Psoas muscle (tissue), 8 donors: Measurements from ENCODE around the gene LTBP1. TPM values are rescaled to one million over a fixed set of nuclear protein-coding genes. Genes with fewer than 3 reads are reported as not detected.

ENCODE experiments used
- ATAC-seq, 4 donors: fragments of 200-7000 bp; cut with Tn5 transposase; one replicate each; pipeline ENCODE4 v1.9.1; 2020; ENCODE audit warnings: moderate library complexity in 3 of 4, mild to moderate bottlenecking in 2 of 4
- DNase-seq, 2 donors: peaks; one replicate each; pipeline ENCODE4 v3.0.0-alpha.2; 2020
- H3K27ac ChIP-seq: fragments of 200-600 bp; one replicate; pipeline ENCODE4 v1.8.0; 2022
- H3K27me3 ChIP-seq, 3 donors: fragments of 200-600 bp in 1 of 3; one replicate each; pipeline versions ENCODE4 v1.6.1 to v1.8.0; 2013 to 2022; ENCODE audit warnings: low read length in 2 of 3, mild to moderate bottlenecking in 2 of 3, moderate library complexity in 1 of 3; ENCODE audit not compliant: insufficient read depth in 3 of 3
- H3K36me3 ChIP-seq, 2 donors: fragments of 200-600 bp in 1 of 2; one replicate each; pipeline versions ENCODE4 v1.6.1 to v1.8.0; 2013 to 2022; ENCODE audit warnings: low read depth in 1 of 2, mild to moderate bottlenecking in 1 of 2, moderate library complexity in 1 of 2; ENCODE audit not compliant: insufficient read depth in 1 of 2
- H3K4me1 ChIP-seq: fragments of 200-600 bp; one replicate; pipeline ENCODE4 v1.8.0; 2022
- H3K4me3 ChIP-seq: fragments of 200-600 bp; one replicate; pipeline ENCODE4 v1.8.0; 2022; ENCODE audit warnings: mild to moderate bottlenecking
- H3K9me3 ChIP-seq: fragments of 200-600 bp; one replicate; pipeline ENCODE4 v1.8.0; 2022
- WGBS, 3 donors: extraction: QIAGEN DNeasy Blood & Tissue Kit; methylation state at CpG; one replicate each; pipeline versions ENCODE4 v1.1.6 to v1.1.7; 2013; 5-methylcytosine and 5-hydroxymethylcytosine counted together
- intact Hi-C, 2 donors: fragments of 100-400 bp; cut with DNase I; formaldehyde crosslinking; loops; one replicate each; pipeline versions ENCODE4 v1.11.0 to v1.14.2; 2022
- polyA plus RNA-seq, 3 donors: library from polyadenylated mRNA; stranded (reverse); fragments of 200-250 nt; gene quantifications; one replicate each; pipeline ENCODE4 v1.2.3, GENCODE V29; 2013
- total RNA-seq, 4 donors: library from RNA; stranded (reverse); fragmentation: NEBNext Ultra II Directional in 2 of 4; extraction: Animal tissue kit (Norgen Biotek cat#: 25700) in 2 of 4; gene quantifications; one replicate each; pipeline versions ENCODE4 v1.2.1 to v1.2.4, GENCODE V29; 2021 to 2023
- TF ChIP-seq, protein P1 (sequence below): fragments of 200-600 bp; IDR thresholded peaks from one replicate; pipeline ENCODE4 v1.8.0; 2022; ENCODE audit warnings: antibody characterized with exemption
- donor health status: healthy with polysubstance abuse.
- donor health status: DM: no; HTN: no; CAD: no; lungs with moderate emphysema.
- donor health status: Bipolar disorder and iron deficiency.
- donor health status: healthy.
- donor health status: DM: yes; HTN: yes; CAD: no.
- donor health status: DM: no; HTN: no; CAD: no.
- donor health status: DM: no; HTN: no; CAD: no.
- donor health status: DM: yes; HTN: yes; CAD: no.

Gene LTBP1
- total and polyA plus RNA-seq, 7 donors, result 5.9 to 26.8 (median 9.5) TPM

DNA sequence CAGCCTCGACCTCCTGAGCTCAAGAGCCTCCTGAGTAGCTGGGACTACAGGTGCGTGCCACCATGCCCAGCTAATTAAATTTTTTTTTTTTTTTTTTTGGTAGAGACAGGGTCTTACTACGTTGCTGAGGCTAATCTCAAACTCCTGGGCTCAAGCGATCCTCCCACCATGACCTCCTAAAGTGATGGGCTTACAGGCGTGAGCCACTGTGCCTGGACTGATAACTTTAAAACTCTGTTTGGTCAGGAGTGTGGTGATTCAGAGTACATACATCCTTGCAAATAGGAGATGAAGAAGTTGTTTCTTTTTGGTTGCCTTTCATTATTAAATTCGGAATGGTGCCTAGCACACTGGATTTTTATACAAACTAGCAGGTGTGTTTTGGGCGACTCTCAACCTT, 73.0 kb downstream of the LTBP1 start:
- Histone ChIP-seq H3K27me3 (no peaks in the 10 kb centered on the region), H3K27ac (no peak overlapping the region), H3K4me1 (peaks cover 38% of the 10 kb centered on the region), H3K9me3 (peaks cover 4% of the 10 kb centered on the region), H3K36me3 (no peaks in the 10 kb centered on the region), H3K4me3 (no peak overlapping the region)
- DNase-seq (no peak), ATAC-seq (no peak)
- intact Hi-C loops, result loop anchor here in 1 of 2 donors (5.0 kb wide), 1 partner anchor 67 kb away; no protein-coding TSS in a partner anchor
- 95 to 99% (median 95%) methylated on average over 7 of the region's 7 CpGs for WGBS, 3 donors
- TF ChIP-seq, protein P1, sequence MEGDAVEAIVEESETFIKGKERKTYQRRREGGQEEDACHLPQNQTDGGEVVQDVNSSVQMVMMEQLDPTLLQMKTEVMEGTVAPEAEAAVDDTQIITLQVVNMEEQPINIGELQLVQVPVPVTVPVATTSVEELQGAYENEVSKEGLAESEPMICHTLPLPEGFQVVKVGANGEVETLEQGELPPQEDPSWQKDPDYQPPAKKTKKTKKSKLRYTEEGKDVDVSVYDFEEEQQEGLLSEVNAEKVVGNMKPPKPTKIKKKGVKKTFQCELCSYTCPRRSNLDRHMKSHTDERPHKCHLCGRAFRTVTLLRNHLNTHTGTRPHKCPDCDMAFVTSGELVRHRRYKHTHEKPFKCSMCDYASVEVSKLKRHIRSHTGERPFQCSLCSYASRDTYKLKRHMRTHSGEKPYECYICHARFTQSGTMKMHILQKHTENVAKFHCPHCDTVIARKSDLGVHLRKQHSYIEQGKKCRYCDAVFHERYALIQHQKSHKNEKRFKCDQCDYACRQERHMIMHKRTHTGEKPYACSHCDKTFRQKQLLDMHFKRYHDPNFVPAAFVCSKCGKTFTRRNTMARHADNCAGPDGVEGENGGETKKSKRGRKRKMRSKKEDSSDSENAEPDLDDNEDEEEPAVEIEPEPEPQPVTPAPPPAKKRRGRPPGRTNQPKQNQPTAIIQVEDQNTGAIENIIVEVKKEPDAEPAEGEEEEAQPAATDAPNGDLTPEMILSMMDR, result no peak

DNA sequence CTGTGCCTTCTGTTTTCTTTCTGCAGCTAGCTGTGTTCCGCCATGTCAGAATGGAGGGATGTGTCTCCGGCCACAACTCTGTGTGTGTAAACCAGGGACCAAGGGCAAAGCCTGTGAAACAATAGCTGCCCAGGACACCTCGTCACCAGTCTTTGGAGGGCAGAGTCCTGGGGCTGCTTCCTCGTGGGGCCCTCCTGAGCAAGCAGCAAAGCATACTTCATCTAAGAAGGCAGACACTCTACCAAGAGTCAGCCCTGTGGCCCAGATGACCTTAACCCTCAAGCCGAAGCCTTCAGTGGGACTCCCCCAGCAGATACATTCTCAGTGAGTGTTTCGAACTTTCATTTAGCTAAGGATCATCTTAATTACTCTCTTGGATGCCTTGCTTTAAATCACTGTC, 74.1 kb downstream of the LTBP1 start:
- WGBS, 3 donors, result 85 to 92% (median 90%) methylated on average over 6 of the region's 6 CpGs
- H3K27ac ChIP-seq, result peak overlapping the region; percentile 84
- DNase-seq (no peak), ATAC-seq (no peak)
- no peaks in the 10 kb centered on the region for H3K36me3 ChIP-seq
- intact Hi-C loops, result no loop called here
- H3K27me3 ChIP-seq, result no peaks in the 10 kb centered on the region
- peak overlapping the region; percentile 10 for H3K4me3 ChIP-seq
- H3K4me1 ChIP-seq, result peaks cover 33% of the 10 kb centered on the region
- H3K9me3 ChIP-seq, result peaks cover 5% of the 10 kb centered on the region
- TF ChIP-seq, protein P1, result no peak

DNA sequence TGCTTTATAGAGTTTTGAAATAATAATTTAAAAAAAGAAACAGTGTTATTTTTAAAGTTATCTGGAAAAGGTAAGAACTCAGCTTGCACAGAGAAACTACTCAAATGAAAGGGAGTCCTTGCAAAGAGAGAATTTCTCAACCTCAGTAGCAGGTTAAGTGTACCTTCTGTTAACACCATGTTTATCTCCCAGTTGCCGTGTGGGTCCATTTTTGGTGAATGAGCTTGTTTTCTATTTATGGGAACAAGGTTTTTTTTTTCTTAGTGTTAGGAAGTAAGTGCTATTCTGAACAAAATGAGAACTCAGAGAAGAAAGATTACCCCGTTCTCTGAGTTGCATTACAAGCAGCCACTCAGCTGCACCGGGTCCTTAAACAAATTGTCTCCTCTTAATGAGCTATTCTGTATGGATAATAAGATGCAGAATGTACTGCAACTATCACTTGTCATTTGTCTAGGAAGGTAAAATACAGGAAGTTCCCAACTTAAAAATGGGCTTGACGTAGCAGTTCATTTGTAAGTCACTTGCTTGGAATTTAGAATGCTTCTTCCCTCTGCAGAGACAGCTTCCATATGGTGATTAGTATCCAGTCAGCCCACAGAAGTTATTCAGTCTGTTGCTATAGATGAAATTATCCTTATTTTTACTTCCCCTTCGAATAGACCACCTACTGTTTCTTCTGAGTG, 74.9 kb downstream of the LTBP1 start:
- no peaks in the 10 kb centered on the region for H3K27me3 ChIP-seq
- peaks cover 33% of the 10 kb centered on the region for H3K4me1 ChIP-seq
- intact Hi-C loops, result no loop called here
- H3K27ac ChIP-seq, result peak overlapping the region; percentile 84
- ATAC-seq (peak; percentile 42 to 70 (median 58)), DNase-seq (no peak)
- peak overlapping the region; percentile 10 for H3K4me3 ChIP-seq
- WGBS, 3 donors, result 30 to 48% (median 31%) methylated on average over 5 of the region's 5 CpGs
- peaks cover 5% of the 10 kb centered on the region for H3K9me3 ChIP-seq
- TF ChIP-seq, protein P1, result no peak
- H3K36me3 ChIP-seq, result no peaks in the 10 kb centered on the region

DNA sequence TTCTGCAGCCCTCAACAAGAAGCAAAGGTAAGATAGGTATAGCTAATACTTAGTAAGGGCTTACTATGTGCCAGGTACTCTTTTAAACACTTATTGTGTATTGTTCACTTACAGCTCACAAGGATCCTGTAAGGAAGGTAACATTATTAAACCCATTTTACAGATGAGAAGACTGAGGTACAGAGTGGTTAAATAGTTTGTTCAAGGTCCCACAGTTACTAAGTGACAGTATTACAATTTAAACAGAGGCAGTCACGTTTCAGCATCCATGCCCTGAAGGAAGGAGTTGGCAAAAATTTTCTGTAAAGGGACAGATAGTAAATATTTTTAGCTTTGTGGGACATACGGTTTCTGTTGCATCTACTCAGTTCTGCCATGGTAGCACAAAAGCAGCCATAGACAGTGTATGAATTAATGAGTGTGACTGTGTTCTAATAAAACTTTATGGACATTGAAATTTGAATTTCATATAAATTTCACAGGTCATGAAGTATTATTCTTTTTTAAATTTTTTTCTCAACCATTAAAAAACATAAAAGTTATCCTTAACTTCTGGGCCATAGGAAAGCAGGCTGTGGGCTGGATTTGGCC, 75.7 kb downstream of the LTBP1 start:
- Histone ChIP-seq H3K27me3 (no peaks in the 10 kb centered on the region), H3K36me3 (no peaks in the 10 kb centered on the region), H3K27ac (peak overlapping the region; percentile 84), H3K4me3 (no peak overlapping the region), H3K4me1 (peaks cover 33% of the 10 kb centered on the region), H3K9me3 (peaks cover 5% of the 10 kb centered on the region)
- peak in 1 of 4 donors; percentile 16 for ATAC-seq
- WGBS, 3 donors, result 74 to 88% (median 81%) methylated on average over 2 of the region's 2 CpGs
- intact Hi-C loops, result no loop called here
- no peak for DNase-seq
- TF ChIP-seq, protein P1, result no peak
